Upper lobe of right lung (tissue), 1 donor: ENCODE measurements around the gene SLFNL1. TPM values are rescaled to one million over a fixed set of nuclear protein-coding genes. Genes with fewer than 3 reads are reported as not detected.
A peak's percentile ranks its signal among the peaks of the same experiment; 100 is the strongest.

Experiments
- ATAC-seq: fragments of 200-7000 bp; cut with Tn5 transposase; one replicate; pipeline ENCODE4 v1.9.1; 2020; ENCODE audit warnings: mild to moderate bottlenecking, moderate library complexity
- DNase-seq: peaks from one replicate; pipeline ENCODE4 v3.0.0-alpha.2; 2020
- H3K27ac ChIP-seq: fragments of 200-600 bp; one replicate; pipeline ENCODE4 v1.8.0; 2022
- H3K27me3 ChIP-seq: fragments of 200-600 bp; one replicate; pipeline ENCODE4 v1.8.0; 2022; ENCODE audit warnings: mild to moderate bottlenecking
- H3K36me3 ChIP-seq: fragments of 200-600 bp; one replicate; pipeline ENCODE4 v1.8.0; 2022
- H3K4me1 ChIP-seq: fragments of 200-600 bp; one replicate; pipeline ENCODE4 v1.8.0; 2022
- H3K4me3 ChIP-seq: fragments of 200-600 bp; one replicate; pipeline ENCODE4 v1.8.0; 2022; ENCODE audit warnings: mild to moderate bottlenecking
- H3K9me3 ChIP-seq: fragments of 200-600 bp; one replicate; pipeline ENCODE4 v1.8.0; 2022
- CTCF ChIP-seq: fragments of 200-600 bp; IDR thresholded peaks from one replicate; pipeline ENCODE4 v1.8.0; 2022; ENCODE audit warnings: antibody characterized with exemption
- intact Hi-C: fragments of 100-400 bp; cut with DNase I; formaldehyde crosslinking; loops from one replicate; pipeline ENCODE4 v1.11.0; 2022
- long read RNA-seq: library from polyadenylated mRNA; unstranded; transcript quantifications from one replicate; pipeline ENCODE4 v2.0.0, GENCODE V29; 2021
- total RNA-seq: library from RNA; stranded (reverse); fragmentation: NEBNext Ultra II Directional; extraction: Animal tissue kit (Norgen Biotek cat#: 25700); gene quantifications from one replicate; pipeline ENCODE4 v1.2.1, GENCODE V29; 2021
- donor health status: DM: no; HTN: yes; CAD: no; lungs with severe emphysema.

SLFNL1 gene
- total RNA-seq = 2.8 TPM
- long read RNA-seq, full-length matches to known transcripts = 2 of 9 reads
- long read RNA-seq, partial matches to known transcripts = 1 of 9 reads
- long read RNA-seq, other reads (novel, unspliced or antisense) = 6 of 9 reads

- no peak for ATAC-seq
- DNase-seq = no peak
- H3K9me3 ChIP-seq = no peaks in the 10 kb centered on the region
- intact Hi-C loops = no loop called here
- peak within 1 kb of the TSS; percentile 47 for H3K27ac ChIP-seq
- H3K4me3 ChIP-seq = no peak within 1 kb of the TSS
- no peak for TF ChIP-seq CTCF
- peaks cover 10% of the 10 kb centered on the region for H3K4me1 ChIP-seq
- no peaks in the 10 kb centered on the region for H3K27me3 ChIP-seq
- H3K36me3 ChIP-seq = no peaks in the 10 kb centered on the region
Observed at GRCh38 chr1:41021526-41022308, at the start of gene SLFNL1. TSS of gene SLFNL1 (minus strand) at chr1:41021725. CDS start at chr1:41020660, 1,065 bp downstream.

- H3K4me3 ChIP-seq = no peak overlapping the region
- no peaks in the 10 kb centered on the region for H3K4me1 ChIP-seq
- H3K9me3 ChIP-seq = no peaks in the 10 kb centered on the region
- intact Hi-C loops = no loop called here
- no peaks in the 10 kb centered on the region for H3K27me3 ChIP-seq
- ATAC-seq = no peak
- no peak overlapping the region for H3K27ac ChIP-seq
- no peak for TF ChIP-seq CTCF
- peaks cover 17% of the 10 kb centered on the region for H3K36me3 ChIP-seq
- DNase-seq = no peak
Observed at GRCh38 chr1:41056907-41057306, 35.4 kb upstream of the SLFNL1 start.

GRCh38 chr1:41053316-41053715, 31.8 kb upstream of the SLFNL1 start:
- DNase-seq (no peak), ATAC-seq (peak; percentile 71)
- no peaks in the 10 kb centered on the region for H3K4me1 ChIP-seq
- no peak for TF ChIP-seq CTCF
- H3K4me3 ChIP-seq = no peak overlapping the region
- no peaks in the 10 kb centered on the region for H3K9me3 ChIP-seq
- intact Hi-C loops = no loop called here
- H3K27me3 ChIP-seq = no peaks in the 10 kb centered on the region
- H3K36me3 ChIP-seq = peaks cover 12% of the 10 kb centered on the region
- no peak overlapping the region for H3K27ac ChIP-seq

- ATAC-seq (no peak), DNase-seq (no peak)
- no peak overlapping the region for H3K4me3 ChIP-seq
- intact Hi-C loops = no loop called here
- no peak for TF ChIP-seq CTCF
- H3K36me3 ChIP-seq = peaks cover 9% of the 10 kb centered on the region
- H3K4me1 ChIP-seq = peaks cover 10% of the 10 kb centered on the region
- no peaks in the 10 kb centered on the region for H3K9me3 ChIP-seq
- no peak overlapping the region for H3K27ac ChIP-seq
- H3K27me3 ChIP-seq = no peaks in the 10 kb centered on the region
Observed at GRCh38 chr1:41051022-41051421, 29.5 kb upstream of the SLFNL1 start.

GRCh38 chr1:41048540-41048939, 27.0 kb upstream of the SLFNL1 start:
- intact Hi-C loops = no loop called here
- H3K4me3 ChIP-seq = no peak overlapping the region
- ATAC-seq (no peak), DNase-seq (no peak)
- TF ChIP-seq CTCF = no peak
- no peaks in the 10 kb centered on the region for H3K9me3 ChIP-seq
- H3K27ac ChIP-seq = no peak overlapping the region
- H3K4me1 ChIP-seq = peaks cover 26% of the 10 kb centered on the region
- no peaks in the 10 kb centered on the region for H3K27me3 ChIP-seq
- peaks cover 14% of the 10 kb centered on the region for H3K36me3 ChIP-seq
